GM12874 (cell line): ENCODE results near the gene CTSZ.

ENCODE experiments used
- CTCF ChIP-seq: IDR thresholded peaks from 2 replicates; pipeline ENCODE4 v1.5.1; 2011; ENCODE audit warnings: low read depth, mild to moderate bottlenecking, control low read depth, low read length, moderate library complexity; ENCODE audit not compliant: insufficient read depth

The CTSZ gene

GRCh38 chr20:59023616-59024015 lies 16.6 kb upstream of the CTSZ start:
- TF ChIP-seq CTCF = no peak

GRCh38 chr20:59022754-59023153 lies 15.7 kb upstream of the CTSZ start:
- no peak for TF ChIP-seq CTCF

GRCh38 chr20:59020938-59021551 lies 14.0 kb upstream of the CTSZ start:
- no peak for TF ChIP-seq CTCF

- TF ChIP-seq CTCF = no peak
Measured at GRCh38 chr20:59019217-59019616, 12.2 kb upstream of the CTSZ start, which contains the start of gene TUBB1. TUBB1 (plus strand) TSS chr20:59019429; CDS start chr20:59019523, 94 bp downstream.

GRCh38 chr20:59018817-59019216 lies 11.8 kb upstream of the CTSZ start:
- no peak for TF ChIP-seq CTCF

- TF ChIP-seq CTCF = no peak
Measured at GRCh38 chr20:59017493-59018231, 10.6 kb upstream of the CTSZ start.

GRCh38 chr20:59016795-59017492 lies 9.9 kb upstream of the CTSZ start:
- no peak for TF ChIP-seq CTCF
